HEK293 (cell line): ENCODE results near the gene PLCL2.

Experiments
- CTCF ChIA-PET: fragments of 350-600 bp; formaldehyde crosslinking; extraction: SDS; loops from one replicate; lab custom pipeline; 2021; ENCODE audit warnings: antibody characterized with exemption; lab: Yijun Ruan, JAX
- POLR2A ChIA-PET: fragments of 300-600 bp; formaldehyde crosslinking; extraction: SDS; loops from one replicate; lab custom pipeline; 2020; ENCODE audit warnings: antibody characterized with exemption, inconsistent platforms; lab: Yijun Ruan, JAX
- H3K27ac ChIP-seq: fragments of 200-500 bp; sonication (Bioruptor generic); 2 replicates; pipeline ENCODE4 v1.5.1; 2014; ENCODE audit warnings: low read depth, low read length, control low read depth, inconsistent platforms; ENCODE audit errors: extremely low read depth
- H3K36me3 ChIP-seq, 2 experiments: fragments of 200-500 bp in 1 of 2; sonication (Bioruptor generic) in 1 of 2; 1 replicate in 1 of 2; 2 replicates in 1 of 2; pipeline ENCODE4 v1.5.1; 2014 to 2017; ENCODE audit warnings: inconsistent platforms in 2 of 2, low read length in 2 of 2; ENCODE audit not compliant: control insufficient read depth in 2 of 2, insufficient read depth in 1 of 2
- H3K4me1 ChIP-seq: fragments of 200-500 bp; sonication (Bioruptor generic); 2 replicates; pipeline ENCODE4 v1.5.1; 2014; ENCODE audit warnings: mild to moderate bottlenecking, low read length, inconsistent platforms; ENCODE audit not compliant: control insufficient read depth, insufficient read depth
- H3K4me3 ChIP-seq: 2 replicates; pipeline ENCODE4 v1.5.1; 2011; ENCODE audit warnings: low read depth, mild to moderate bottlenecking, control low read depth, low read length, moderate library complexity
- H3K9me3 ChIP-seq: fragments of 200-500 bp; sonication (Bioruptor generic); 2 replicates; pipeline ENCODE4 v1.5.1; 2014; ENCODE audit warnings: low read depth, low read length, inconsistent platforms; ENCODE audit not compliant: control insufficient read depth, insufficient read depth
- CTCF ChIP-seq: fragments of 450-650 bp; formaldehyde crosslinking; IDR thresholded peaks from 2 replicates; pipeline ENCODE4 v1.5.1; 2016; ENCODE audit warnings: missing biosample characterization, missing genetic modification characterization
- FEZF1 ChIP-seq: fragments of 450-650 bp; formaldehyde crosslinking; IDR thresholded peaks from 2 replicates; pipeline ENCODE4 v1.5.1; 2016; ENCODE audit warnings: missing biosample characterization, missing genetic modification characterization
- GLI2 ChIP-seq: fragments of 450-650 bp; formaldehyde crosslinking; IDR thresholded peaks from 2 replicates; pipeline ENCODE4; 2017; ENCODE audit warnings: missing biosample characterization, missing genetic modification characterization, low read depth, borderline replicate concordance
- HOXD13 ChIP-seq: sonication (generic); formaldehyde crosslinking; IDR thresholded peaks from 2 replicates; pipeline ENCODE4 v1.8.0; 2022; ENCODE audit warnings: missing genetic modification reagents, borderline replicate concordance
- MZF1 ChIP-seq: fragments of 450-650 bp; formaldehyde crosslinking; IDR thresholded peaks from 2 replicates; pipeline ENCODE4 v1.5.1; 2017; ENCODE audit warnings: missing biosample characterization, missing genetic modification characterization, borderline replicate concordance
- OSR2 ChIP-seq: fragments of 450-650 bp; formaldehyde crosslinking; IDR thresholded peaks from 2 replicates; pipeline ENCODE4 v1.5.1; 2016; ENCODE audit warnings: missing biosample characterization, missing genetic modification characterization
- OVOL3 ChIP-seq: fragments of 450-650 bp; formaldehyde crosslinking; IDR thresholded peaks from 2 replicates; pipeline ENCODE4 v1.5.1; 2016; ENCODE audit warnings: missing biosample characterization, missing genetic modification characterization
- PRDM6 ChIP-seq: fragments of 450-650 bp; formaldehyde crosslinking; IDR thresholded peaks from 2 replicates; pipeline ENCODE4 v1.5.1; 2017; ENCODE audit warnings: missing biosample characterization, missing genetic modification characterization
- SCRT1 ChIP-seq: fragments of 450-650 bp; formaldehyde crosslinking; IDR thresholded peaks from 2 replicates; pipeline ENCODE4 v1.5.1; 2016; ENCODE audit warnings: missing biosample characterization, missing genetic modification characterization, borderline replicate concordance
- TRIM28 ChIP-seq: IDR thresholded peaks from 2 replicates; pipeline ENCODE4 v1.6.1; 2011; ENCODE audit warnings: low read length, control low read depth, borderline replicate concordance
- ZBTB17 ChIP-seq: fragments of 450-650 bp; formaldehyde crosslinking; IDR thresholded peaks from 2 replicates; pipeline ENCODE4 v1.5.1; 2016; ENCODE audit warnings: missing biosample characterization, missing genetic modification characterization
- ZBTB48 ChIP-seq: fragments of 450-650 bp; formaldehyde crosslinking; IDR thresholded peaks from 2 replicates; pipeline ENCODE4 v1.5.1; 2016; ENCODE audit warnings: missing biosample characterization, missing genetic modification characterization
- ZNF121 ChIP-seq: fragments of 450-650 bp; formaldehyde crosslinking; IDR thresholded peaks from 2 replicates; pipeline ENCODE4 v1.5.1; 2016; ENCODE audit warnings: missing biosample characterization, missing genetic modification characterization
- ZNF16 ChIP-seq: fragments of 450-650 bp; formaldehyde crosslinking; IDR thresholded peaks from 2 replicates; pipeline ENCODE4 v1.5.1; 2016; ENCODE audit warnings: low read depth, missing biosample characterization, missing genetic modification characterization
- ZNF174 ChIP-seq: fragments of 450-650 bp; formaldehyde crosslinking; IDR thresholded peaks from 2 replicates; pipeline ENCODE4 v1.5.0; 2017; ENCODE audit warnings: missing biosample characterization, mild to moderate bottlenecking, missing genetic modification characterization
- ZNF23 ChIP-seq: fragments of 450-650 bp; formaldehyde crosslinking; IDR thresholded peaks from 2 replicates; pipeline ENCODE4 v1.5.1; 2016; ENCODE audit warnings: missing biosample characterization, missing genetic modification characterization, borderline replicate concordance
- ZNF324 ChIP-seq: fragments of 450-650 bp; formaldehyde crosslinking; IDR thresholded peaks from 2 replicates; pipeline ENCODE4 v1.5.1; 2016; ENCODE audit warnings: missing biosample characterization, missing genetic modification characterization
- ZNF433 ChIP-seq: fragments of 450-650 bp; formaldehyde crosslinking; IDR thresholded peaks from 2 replicates; pipeline ENCODE4 v1.5.1; 2016; ENCODE audit warnings: missing biosample characterization, missing genetic modification characterization, low read depth
- ZNF513 ChIP-seq: fragments of 450-650 bp; IDR thresholded peaks from 2 replicates; pipeline ENCODE4 v1.5.1; 2018; ENCODE audit warnings: missing biosample characterization, missing genetic modification characterization
- ZNF521 ChIP-seq: fragments of 450-650 bp; formaldehyde crosslinking; IDR thresholded peaks from 2 replicates; pipeline ENCODE4 v1.5.1; 2017; ENCODE audit warnings: missing biosample characterization, mild to moderate bottlenecking, missing genetic modification characterization
- ZNF580 ChIP-seq: fragments of 450-650 bp; formaldehyde crosslinking; IDR thresholded peaks from 2 replicates; pipeline ENCODE4 v1.5.1; 2016; ENCODE audit warnings: missing biosample characterization, missing genetic modification characterization
- ZNF600 ChIP-seq: fragments of 450-650 bp; formaldehyde crosslinking; IDR thresholded peaks from 2 replicates; pipeline ENCODE4 v1.5.1; 2016; ENCODE audit warnings: missing biosample characterization, missing genetic modification characterization
- ZNF624 ChIP-seq: fragments of 450-650 bp; formaldehyde crosslinking; IDR thresholded peaks from 2 replicates; pipeline ENCODE4 v1.5.1; 2017; ENCODE audit warnings: missing biosample characterization, missing genetic modification characterization
- ZNF660 ChIP-seq: fragments of 450-650 bp; IDR thresholded peaks from 2 replicates; pipeline ENCODE4 v1.5.1; 2018; ENCODE audit warnings: missing biosample characterization, mild to moderate bottlenecking, missing genetic modification characterization
- ZXDB ChIP-seq: fragments of 450-650 bp; formaldehyde crosslinking; IDR thresholded peaks from 2 replicates; pipeline ENCODE4 v1.5.1; 2016; ENCODE audit warnings: missing biosample characterization, missing genetic modification characterization

PLCL2 gene

GRCh38 chr3:16888785-16889607 is 4.2 kb downstream of the PLCL2 start:
- Histone ChIP-seq H3K9me3 (no peaks in the 10 kb centered on the region), H3K4me1 (peaks cover 42% of the 10 kb centered on the region), H3K27ac (no peak overlapping the region), H3K36me3 (no peaks in the 10 kb centered on the region), H3K4me3 (no peak overlapping the region)
- POLR2A ChIA-PET = no interaction called here
- CTCF ChIA-PET = interaction anchor here (1.3 to 1.8 kb wide), 3 partner anchors 18 to 286 kb away, joined by 4 to 6 read pairs (median 6); no protein-coding TSS in a partner anchor
- TF ChIP-seq OSR2 (tag by site-specific recombination) (peak; percentile 84), ZNF121 (tag by site-specific recombination) (no peak), ZNF433 (tag by site-specific recombination) (no peak), GLI2 (tag by site-specific recombination) (no peak), FEZF1 (tag by site-specific recombination) (no peak), ZBTB17 (tag by site-specific recombination) (peak; percentile 86), SCRT1 (no peak), ZNF600 (tag by site-specific recombination) (peak; percentile 28; the same call in 1 of the 2 replicates), MZF1 (tag by site-specific recombination) (peak; percentile 69; the same call in 1 of the 2 replicates), ZXDB (tag by site-specific recombination) (peak; percentile 42; the same call in 1 of the 2 replicates), ZNF580 (tag by site-specific recombination) (peak; percentile 13; the same call in 1 of the 2 replicates), ZNF16 (tag by site-specific recombination) (no peak), ZNF624 (tag by site-specific recombination) (no peak), ZNF660 (tag by site-specific recombination) (0 out of 2 replicates have a peak, but pooled peaks have one; percentile 36), OVOL3 (tag by site-specific recombination) (0 out of 2 replicates have a peak, but pooled peaks have one; percentile 25)

GRCh38 chr3:16890597-16891333 is 6.0 kb downstream of the PLCL2 start:
- POLR2A ChIA-PET = no interaction called here
- CTCF ChIA-PET = interaction anchor here (0.9 to 1.8 kb wide), 2 partner anchors 62 to 142 kb away, joined by 3 to 6 read pairs; no protein-coding TSS in a partner anchor
- Histone ChIP-seq H3K4me1 (peaks cover 42% of the 10 kb centered on the region), H3K27ac (peak overlapping the region; percentile 14; the same call in 1 of the 2 replicates), H3K9me3 (no peaks in the 10 kb centered on the region), H3K4me3 (no peak overlapping the region), H3K36me3 (no peaks in the 10 kb centered on the region)
- TF ChIP-seq ZNF121 (tag by site-specific recombination) (no peak), SCRT1 (0 out of 2 replicates have a peak, but pooled peaks have one; percentile 18), ZNF324 (tag by site-specific recombination) (no peak), CTCF (tag by site-specific recombination) (no peak), HOXD13 (no peak), ZBTB48 (no peak), PRDM6 (no peak), ZNF513 (tag by site-specific recombination) (no peak), ZXDB (tag by site-specific recombination) (no peak), TRIM28 (peak; percentile 27; the same call in 1 of the 2 replicates), ZNF23 (tag by site-specific recombination) (no peak), ZNF521 (tag by site-specific recombination) (no peak), ZNF174 (no peak)
